GM18507 (cell line): ENCODE data around the gene LELP1.
"Not testable (repeated sequence)": the region's sequence is repeated elsewhere in the genome, so short reads cannot be mapped to it uniquely, and the experiment has no call there.

Source experiments
- DNase-seq: peaks from one replicate; pipeline ENCODE4 v3.0.0; 2011; ENCODE audit warnings: low read depth; ENCODE audit not compliant: insufficient read length; ENCODE audit errors: extremely low spot score
- FAIRE-seq: peaks from 2 replicates; lab custom pipeline; 2011; peaks lifted over from hg19 to GRCh38; lab: Jason Lieb, UNC

The LELP1 gene

DNA sequence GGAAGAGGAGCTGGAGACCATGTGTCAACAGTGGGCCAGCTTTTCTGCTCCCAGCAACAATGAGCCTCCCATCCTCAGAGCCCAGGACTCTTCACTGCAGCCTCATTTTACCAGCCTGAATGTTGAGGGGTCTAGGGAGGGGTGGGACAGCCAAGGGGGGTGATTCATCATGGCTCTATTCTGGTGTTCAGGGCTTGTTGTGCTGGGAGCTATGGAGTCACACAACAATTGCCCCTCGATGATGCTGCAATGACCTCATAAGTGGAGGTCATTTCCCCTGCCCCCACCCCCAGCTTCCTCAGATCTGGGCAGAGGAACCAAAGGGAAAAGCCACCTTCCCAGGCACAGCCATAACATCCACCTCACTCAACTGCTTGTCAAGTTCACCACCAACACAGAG is at the start of gene LELP1:
LELP1 (plus strand) TSS at position 301 of the 400 bp plus-strand sequence. CDS start 1,278 bp downstream, outside the sequence.
- FAIRE-seq: no peak

DNA sequence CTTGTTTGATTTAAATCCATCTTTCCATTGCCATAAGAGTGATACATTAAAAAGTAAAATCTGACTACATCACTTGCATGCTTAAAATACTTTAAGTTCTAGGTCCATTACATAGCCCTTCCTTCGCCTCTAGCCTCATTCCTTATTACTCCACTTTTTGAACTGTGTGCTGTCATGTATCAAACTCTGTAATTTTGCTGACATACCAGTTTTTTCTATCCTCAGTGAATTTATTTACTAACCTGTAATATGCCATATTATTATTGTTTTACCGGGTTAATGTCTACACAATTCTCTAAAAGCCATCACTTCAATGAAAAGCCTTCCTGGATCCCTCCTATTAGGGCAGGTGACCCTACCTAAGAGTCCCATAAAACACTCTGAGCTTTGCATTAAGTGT is 47.7 kb upstream of the LELP1 start:
- DNase-seq: no peak
- FAIRE-seq: no peak

More for the DNA sequence above, at the start of gene LELP1:
- DNase-seq: no peak

DNA sequence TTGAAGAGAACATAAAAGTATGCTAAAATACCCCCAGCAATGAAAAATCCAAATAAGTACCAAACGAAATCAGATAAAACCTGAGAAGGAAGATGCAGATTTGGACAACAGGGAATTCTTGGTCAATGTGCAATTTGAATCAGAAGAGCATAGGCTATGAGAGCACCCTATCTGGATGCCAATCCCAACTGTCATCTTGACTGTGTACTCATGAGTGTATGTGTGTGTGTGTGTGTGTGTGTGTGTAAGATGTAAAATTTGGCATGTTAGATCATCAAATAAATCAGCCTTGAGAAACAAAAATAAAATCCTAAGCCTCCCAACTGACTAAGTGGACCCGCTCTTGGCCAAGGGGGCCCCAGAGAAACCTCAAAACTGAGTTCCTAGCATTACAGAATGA is 34.5 kb upstream of the LELP1 start:
- no peak for FAIRE-seq
- no peak for DNase-seq

DNA sequence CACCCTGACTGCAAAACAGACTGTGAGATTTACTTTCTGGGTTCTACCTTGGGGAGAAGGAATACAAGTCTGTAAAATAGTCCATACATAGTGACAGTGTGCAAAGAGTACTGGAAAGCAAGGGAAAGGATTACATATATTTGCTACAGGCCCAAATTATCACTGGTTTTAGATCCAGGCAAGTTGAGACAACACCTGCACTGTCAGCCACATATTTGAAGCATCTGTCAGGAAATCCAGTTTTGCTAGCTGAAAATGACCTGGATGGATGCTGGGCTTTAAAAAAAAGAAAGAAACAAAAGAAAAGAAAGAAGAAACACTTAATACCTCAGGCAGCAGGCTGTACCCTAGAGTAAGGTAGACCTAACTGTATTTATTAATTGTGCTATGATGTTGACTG is 28.6 kb upstream of the LELP1 start:
- FAIRE-seq (no peak), DNase-seq (no peak)

DNA sequence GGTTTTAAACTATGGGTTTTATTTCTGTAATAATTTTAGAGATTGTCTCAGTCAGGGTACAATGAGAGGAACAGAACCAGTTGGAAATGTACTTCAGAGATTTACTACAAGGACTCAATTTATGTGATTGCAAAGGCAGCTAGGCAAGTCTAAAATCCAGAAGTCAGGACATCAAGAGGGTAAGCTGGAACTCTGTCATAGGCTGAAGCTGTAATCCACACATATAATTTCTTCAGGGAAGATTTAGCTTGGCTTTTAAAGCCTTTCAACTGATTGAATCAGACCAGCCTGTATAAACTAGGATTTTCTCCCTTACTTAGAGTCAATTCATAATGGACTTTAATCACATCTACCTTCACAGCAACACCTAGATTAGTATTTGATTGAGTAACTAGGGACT is 24.3 kb upstream of the LELP1 start:
- DNase-seq: no peak
- FAIRE-seq: no peak

DNA sequence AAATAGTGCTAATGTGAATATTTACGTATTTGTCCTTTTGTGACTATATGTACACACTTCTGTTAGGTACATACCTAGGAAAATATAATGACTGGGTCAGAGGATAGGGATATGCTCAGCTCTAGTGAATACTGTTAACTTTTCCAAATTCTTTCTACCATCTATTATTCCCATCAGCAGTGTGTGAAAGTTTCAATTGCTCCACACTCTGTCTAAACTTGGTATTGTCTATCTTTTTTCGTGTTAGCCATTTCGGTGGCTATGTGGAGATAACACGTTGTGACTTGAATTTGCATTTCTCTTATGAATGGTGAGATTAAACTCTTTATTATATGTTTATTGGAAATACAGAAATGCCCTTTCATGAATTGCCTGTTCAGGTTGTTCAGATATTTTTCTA is 22.7 kb upstream of the LELP1 start:
- FAIRE-seq (no peak), DNase-seq (no peak)

DNA sequence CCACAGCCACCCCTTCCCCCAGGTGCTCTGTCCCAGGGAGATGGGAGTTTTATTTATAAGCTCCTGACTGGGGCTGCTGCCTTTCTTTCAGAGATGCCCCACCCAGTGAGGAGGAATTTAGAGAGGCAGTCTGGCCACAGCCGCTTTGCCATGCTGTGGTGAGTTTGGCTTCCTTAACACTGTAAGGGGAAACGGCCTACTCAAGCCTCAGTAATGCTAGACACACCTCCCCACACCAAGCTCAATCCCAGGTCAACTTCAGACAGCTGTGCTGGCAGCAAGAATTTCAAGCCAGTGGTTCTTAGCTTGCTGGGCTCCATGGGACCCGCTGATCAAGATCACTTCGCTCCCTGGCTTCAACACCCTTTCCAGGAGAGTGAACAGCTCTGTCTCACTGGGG is 14.9 kb upstream of the LELP1 start:
- not testable (repeated sequence) for FAIRE-seq, DNase-seq

DNA sequence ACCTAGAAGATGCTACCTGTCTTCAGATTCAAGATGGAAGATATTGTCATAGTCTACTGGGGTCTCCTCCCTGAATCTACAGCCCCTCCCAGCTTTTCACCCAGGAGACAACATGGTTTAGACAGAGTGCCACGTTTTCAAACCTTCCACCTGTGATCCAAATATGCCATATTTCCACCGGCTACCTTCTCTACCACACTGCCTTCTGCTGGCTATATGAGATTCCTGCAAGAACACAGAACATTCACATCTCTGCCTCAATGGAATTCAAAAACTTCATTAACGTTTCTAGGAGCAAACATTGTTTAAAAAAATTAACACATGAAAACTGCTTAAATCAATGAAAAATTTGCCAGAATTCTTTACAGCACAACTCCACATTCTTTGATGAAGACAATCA is 12.9 kb upstream of the LELP1 start:
- FAIRE-seq (no peak), DNase-seq (no peak)

DNA sequence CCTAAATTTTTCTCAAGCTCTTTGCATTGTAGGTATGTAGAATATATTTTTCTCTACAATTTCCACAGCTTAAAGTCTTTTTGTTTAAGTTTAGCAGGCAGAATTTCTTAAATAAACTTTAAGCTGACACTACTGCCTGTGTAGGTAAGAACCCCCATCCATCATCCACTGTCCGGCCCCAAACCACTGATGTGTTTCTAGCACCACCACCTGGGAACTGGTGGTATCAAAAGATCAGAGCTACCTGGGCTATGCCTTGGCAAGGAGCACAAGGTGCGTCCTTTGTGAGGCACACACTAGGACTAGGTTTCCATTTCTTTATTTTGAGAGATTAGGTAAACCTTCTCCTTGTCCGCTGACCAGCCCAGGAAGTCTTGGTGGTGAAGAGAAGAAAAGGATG is 10.5 kb upstream of the LELP1 start:
- no peak for DNase-seq
- FAIRE-seq: no peak

DNA sequence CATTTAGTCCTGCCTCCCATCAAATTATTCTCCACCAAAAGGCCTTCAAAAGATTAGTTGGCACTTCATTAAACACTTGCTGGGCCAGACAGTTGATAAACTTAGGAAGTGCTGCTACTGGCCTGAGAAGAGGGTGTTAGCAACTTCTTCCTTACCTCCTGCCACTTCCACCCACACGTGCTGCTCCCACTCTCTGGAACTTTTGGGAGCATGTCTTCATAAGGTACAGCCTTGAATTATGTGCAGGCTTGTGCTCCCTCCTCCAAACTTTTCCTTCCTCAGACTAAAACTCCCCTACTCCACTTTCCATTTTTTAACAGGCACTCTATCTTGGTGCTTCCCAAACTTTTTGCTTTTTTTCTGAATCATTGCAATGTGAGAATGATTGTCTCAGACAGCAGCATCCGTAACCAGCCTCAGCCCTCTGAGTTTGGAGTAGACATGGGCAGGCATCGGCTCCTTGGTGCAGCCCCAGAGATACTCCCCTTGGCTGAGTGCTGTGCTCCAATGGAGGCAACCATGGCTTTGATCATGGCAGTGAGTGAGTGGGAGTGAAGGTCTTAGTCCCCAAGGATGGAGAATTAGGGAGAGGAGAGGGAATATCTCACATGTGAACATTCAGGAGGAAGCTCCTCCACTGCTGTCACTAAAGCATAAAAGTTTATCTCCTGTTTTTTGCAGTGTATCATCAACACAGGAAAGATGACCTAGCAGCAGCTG is 8.7 kb upstream of the LELP1 start:
- DNase-seq (no peak), FAIRE-seq (no peak)

DNA sequence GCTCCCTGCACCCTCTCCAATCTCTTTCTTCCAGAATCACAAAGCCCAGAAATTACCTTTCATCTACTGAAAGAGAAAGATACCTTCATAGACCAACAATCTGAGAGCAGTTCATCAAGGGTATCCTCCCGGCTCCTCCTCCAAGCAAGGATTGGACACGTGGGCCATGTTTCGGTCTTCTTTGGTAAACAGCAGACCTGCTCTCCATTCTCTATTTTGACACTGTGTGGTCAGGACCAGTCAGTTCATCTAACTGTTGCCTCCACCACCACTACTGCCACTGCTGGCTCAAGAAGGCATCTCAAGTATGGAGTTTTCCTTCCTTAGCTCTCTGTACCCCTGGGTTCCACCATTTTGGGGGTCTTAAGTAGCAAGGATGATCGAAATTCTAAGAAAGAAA is 8.0 kb upstream of the LELP1 start:
- FAIRE-seq (no peak), DNase-seq (no peak)

DNA sequence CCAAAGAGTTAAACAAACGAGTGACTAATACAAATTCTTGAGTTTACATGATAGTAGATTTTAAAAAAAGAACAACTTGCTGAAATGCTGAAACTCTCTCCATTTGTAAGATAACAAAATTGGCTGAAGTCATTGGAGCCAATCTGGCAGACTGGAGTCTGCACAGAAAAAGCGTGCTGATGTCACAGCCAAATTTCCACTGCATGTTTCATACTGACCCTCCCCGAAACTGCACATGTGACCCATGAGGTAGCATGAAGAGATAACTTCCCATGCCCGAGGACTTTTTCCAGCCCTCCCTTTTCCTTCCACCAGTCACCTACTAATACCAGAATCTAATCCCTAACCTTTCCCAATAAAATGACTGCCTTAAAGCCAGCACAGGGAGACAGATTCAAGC is 1.2 kb upstream of the LELP1 start:
- DNase-seq: no peak
- no peak for FAIRE-seq

DNA sequence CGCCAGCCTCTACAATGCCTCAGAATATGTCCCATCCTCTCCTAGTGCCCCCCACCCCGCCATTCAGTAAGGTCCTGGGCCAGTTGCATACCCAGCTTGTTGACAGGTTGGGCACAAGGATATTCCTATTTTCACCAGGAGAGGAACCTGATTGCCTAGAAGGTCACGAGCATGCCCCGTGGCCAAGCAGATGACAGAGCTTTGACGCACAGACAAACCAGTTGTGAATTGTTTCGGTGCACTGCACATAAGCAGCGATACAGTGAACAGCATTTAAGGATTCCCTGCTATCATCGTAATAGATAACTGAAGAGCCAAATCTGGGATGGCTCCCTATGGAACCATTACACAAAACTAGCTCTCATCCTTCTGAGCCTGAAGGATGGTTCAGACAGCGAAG is 3.4 kb downstream of the LELP1 start:
- no peak for FAIRE-seq

DNA sequence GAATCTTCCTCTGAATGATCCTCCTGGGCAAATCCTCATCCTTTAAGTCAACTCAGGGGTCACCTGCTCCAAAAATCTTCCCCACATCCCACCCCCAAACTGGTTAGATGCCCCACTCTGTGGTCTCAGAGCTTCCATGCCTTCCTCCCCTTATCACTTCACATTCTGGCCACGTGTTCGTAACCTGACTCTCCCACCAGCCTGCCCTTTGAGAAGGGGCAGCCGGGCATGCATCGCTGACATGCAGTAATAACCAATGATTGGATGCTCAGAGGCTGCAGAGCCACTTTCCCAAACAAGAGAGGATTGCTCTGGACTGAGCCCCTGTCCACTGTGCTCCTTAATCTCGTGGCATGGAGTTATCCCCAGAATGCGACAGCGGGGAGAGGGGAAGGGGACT is 7.0 kb downstream of the LELP1 start:
- no peak for DNase-seq
- no peak for FAIRE-seq

More for the DNA sequence above, 3.4 kb downstream of the LELP1 start:
- DNase-seq: no peak

DNA sequence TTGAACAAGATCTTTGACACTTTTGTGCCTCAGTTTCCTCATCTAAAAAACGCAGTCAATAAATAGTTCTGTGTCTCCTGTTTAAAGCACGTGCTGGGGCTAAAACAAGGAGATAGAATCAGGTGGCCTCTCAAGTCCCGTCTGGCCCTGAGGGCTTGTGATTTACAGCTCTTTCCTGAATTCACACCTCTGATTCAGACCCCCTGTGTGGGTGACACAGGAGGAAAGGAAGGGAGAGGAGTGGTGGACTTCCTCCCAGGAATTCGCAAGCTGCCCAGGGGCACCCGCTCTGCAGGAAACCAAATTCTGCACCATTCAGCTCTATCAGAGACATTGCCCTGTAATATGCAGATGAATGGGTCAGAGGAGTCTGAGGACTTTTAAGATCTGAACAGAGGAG is 9.0 kb downstream of the LELP1 start:
- no peak for FAIRE-seq
- DNase-seq: no peak

DNA sequence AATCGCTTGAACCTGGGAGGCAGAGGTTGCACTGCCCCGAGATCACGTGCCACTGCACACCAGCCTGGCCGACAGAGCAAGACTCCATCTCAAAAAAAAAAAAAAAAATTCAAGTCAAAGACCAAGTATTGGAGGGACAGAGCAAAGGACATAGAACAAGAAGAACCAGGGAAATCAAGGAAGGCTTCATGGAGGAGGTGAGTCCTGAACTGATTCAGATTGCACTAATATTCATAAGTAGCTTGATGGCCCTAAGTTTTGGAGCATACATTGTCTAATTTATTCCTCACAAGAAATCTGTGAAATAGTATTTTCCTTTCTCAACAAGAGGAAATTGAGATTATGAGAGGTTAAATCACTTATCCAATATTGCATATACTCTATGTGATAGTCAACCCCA is 10.3 kb downstream of the LELP1 start:
- FAIRE-seq (no peak), DNase-seq (no peak)

DNA sequence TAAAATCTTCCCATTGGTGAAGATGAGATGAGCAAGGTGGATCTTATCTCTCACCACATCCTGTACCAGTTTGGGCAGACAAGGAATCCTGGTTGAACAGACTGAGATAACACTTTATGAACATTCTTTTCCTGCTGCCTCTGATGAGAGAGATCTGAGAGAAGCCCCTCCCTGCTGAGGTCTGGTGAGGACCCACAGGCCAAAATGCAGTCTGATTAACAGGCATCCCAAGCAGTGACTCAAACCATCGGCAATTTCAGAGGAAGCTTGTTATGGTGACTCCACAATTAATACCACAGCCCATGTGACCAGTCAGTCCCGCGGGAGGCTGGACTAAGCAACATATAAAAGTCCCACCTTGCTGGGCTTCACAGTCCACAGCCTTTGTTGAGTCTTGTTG is 14.0 kb downstream of the LELP1 start, which contains the start of gene PRR9:
PRR9 (plus strand) TSS at position 373 of the 400 bp plus-strand sequence. CDS start 561 bp downstream, outside the sequence.
- DNase-seq (no peak), FAIRE-seq (no peak)

DNA sequence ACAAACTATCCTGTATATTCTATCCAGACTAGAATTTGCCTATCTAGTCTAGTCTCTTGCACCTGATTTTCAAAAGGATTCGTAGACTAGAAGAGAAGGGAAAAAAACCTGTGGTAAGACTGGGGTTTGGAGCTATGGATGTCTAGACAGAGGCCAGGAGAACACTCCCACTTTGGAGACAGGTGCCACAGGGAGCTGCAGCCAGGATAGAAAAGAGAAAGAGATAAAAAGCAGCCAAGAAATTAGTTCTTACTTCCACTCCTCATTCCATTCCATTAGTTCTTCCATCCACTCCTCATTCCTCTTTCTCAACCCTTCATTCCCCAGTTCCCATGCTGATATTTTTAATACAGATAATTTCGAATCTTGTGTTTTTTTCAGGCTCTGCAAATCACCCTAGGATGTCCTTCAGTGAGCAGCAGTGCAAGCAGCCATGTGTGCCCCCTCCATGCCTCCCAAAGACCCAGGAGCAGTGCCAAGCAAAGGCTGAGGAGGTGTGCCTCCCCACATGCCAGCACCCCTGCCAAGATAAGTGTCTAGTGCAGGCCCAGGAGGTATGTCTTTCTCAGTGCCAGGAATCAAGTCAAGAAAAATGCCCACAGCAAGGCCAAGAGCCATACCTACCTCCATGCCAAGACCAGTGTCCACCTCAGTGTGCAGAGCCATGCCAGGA is 14.7 kb downstream of the LELP1 start:
- FAIRE-seq: no peak

DNA sequence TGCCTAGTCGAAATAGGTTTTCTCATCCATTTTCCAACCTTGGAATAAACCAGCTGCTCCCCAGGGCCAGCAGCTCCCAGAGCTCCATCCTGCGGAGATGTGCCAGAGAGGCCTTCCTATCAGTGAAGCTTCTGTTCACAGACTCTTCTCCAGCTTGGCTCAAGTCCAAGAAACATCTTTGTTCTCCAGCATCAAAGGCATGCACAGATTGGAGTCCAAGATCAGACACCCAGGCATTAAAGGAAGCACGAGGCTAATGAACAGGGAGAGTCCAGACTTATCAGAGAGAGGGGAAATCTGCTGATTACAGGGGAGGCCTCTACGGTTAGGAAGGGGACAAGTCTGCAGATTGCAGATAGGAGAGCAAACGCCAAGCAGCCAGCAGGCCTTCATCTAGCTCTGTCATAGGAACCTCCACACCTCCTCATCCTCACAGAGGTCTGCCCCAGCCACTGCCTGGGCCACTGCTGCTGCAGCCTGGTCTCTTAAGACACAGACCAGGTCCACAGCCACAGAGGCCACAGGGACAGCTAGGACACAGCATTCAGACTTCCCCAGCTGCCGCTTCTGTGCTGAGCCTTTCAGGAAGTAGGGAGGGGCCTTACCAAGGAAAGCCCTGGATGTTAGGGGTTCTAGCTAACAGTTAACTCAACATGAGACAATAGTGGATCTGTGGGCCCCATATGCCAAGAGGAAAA is 17.5 kb downstream of the LELP1 start:
- no peak for DNase-seq

More for the DNA sequence above, 14.7 kb downstream of the LELP1 start:
- no peak for DNase-seq

DNA sequence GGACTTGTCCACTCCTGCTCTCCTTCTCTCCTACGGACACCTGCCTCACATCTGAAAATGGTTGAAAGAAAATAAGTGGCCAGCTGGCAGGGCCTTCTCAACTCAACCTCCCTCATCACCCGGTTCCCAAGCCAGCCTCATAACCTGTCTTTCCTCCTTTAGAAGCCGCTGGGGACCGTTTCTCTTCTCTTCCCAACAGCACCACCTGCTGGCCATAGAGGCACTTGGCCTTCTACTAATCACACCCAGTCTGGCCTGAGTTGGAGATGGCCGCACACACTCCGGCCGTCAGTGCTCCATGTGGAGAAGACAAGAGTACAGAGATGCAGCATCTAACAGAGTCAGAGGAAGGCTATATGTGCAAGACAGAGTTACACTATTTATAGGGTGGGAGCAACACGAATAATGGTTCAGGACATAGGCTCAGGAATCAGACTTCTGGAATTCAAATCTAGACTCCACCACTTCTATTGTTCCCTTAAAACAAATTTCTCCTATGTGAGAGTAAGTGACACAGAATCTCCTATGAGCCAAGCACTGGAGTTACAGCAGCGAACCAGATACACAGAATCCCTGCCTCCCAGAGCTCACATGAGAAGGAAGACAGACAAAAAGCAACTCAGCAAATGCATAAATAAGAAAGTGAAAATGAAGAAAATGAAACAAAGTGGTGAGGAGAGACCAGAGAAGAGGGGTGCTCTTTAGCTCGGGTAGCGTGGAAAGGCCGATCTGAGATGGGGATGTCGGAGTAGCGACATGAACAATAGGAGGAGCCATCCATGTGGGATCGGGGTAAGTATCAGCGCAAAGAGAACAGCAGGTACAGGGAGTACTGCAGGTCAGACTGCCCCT is 20.0 kb downstream of the LELP1 start:
- FAIRE-seq: peak; percentile 97
- not testable (repeated sequence) for DNase-seq

More for the DNA sequence above, 17.5 kb downstream of the LELP1 start:
- no peak for FAIRE-seq
